Activated naive CD4-positive, alpha-beta T cell (primary cell): ENCODE results near the gene THSD4.
"Not testable (repeated sequence)": the region's sequence is repeated elsewhere in the genome, so short reads cannot be mapped to it uniquely, and the experiment has no call there.

ENCODE experiments used
- DNase-seq, 4 experiments: peaks; one replicate each; lab custom pipeline; 2025; lab: John Stamatoyannopoulos, UW

THSD4 gene

GRCh38 chr15:71261418-71261817 lies 146.1 kb downstream of the THSD4 start:
- no peak for DNase-seq

GRCh38 chr15:71261909-71262308 lies 146.6 kb downstream of the THSD4 start:
- DNase-seq = no peak

GRCh38 chr15:71262599-71262998 lies 147.3 kb downstream of the THSD4 start:
- no peak for DNase-seq

DNA sequence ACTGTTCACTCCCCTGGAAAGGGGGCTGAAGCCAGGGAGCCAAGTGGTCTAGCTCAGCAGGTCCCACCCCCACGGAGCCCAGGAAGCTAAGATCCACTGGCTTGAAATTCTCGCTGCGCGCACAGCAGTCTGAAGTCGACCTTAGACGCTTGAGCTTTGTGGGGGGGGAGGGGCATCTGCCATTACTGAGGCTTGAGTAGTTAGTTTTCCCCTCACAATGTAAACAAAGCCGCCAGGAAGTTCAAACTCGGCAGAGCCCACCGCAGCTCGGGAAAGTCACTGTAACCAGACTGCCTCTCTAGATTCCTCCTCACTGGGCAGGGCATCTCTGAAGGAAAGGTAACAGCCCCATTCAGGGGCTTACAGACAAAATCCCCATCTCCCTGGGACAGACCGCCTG lies 150.3 kb downstream of the THSD4 start:
- DNase-seq = not testable (repeated sequence)

DNA sequence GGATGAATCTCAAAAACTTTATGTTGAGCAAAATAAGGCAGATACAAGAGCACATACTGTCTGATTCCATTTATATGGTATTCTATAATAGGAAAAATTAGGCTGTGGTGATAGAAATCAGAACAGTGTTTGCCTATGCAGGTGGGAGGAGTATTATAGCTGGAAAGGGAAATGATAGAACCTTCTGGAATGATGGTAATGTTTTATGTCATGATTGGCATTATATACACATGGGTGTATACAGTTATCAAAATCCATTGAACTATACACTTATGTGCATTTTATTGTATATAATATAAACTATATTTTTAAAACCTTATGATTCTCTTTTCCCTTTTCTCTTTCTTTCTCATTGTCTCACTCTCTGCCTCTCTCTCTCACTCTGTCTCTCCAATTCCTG lies 156.1 kb downstream of the THSD4 start:
- DNase-seq = no peak

DNA sequence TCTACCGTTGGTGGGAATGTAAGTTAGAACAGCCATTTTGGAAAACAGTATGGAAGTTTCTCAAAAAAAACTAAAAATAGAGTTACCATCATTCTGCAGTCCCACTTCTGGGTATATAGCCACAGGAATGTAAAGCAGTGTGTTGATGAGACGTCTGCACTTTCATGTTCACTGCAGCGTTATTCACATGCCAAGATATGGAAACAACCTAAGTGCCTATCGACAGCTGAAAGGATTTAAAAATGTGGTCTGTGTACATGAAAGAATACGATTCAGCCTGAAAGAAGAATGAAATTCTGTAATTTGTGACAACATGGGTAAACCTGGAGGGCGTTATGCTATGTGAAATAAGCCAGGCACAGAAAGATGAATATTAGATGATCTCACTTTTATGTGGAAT lies 157.7 kb downstream of the THSD4 start:
- DNase-seq = no peak

GRCh38 chr15:71273731-71274447 lies 158.6 kb downstream of the THSD4 start:
- no peak for DNase-seq

- no peak for DNase-seq
Observed at GRCh38 chr15:71274448-71274798, 159.2 kb downstream of the THSD4 start.

DNA sequence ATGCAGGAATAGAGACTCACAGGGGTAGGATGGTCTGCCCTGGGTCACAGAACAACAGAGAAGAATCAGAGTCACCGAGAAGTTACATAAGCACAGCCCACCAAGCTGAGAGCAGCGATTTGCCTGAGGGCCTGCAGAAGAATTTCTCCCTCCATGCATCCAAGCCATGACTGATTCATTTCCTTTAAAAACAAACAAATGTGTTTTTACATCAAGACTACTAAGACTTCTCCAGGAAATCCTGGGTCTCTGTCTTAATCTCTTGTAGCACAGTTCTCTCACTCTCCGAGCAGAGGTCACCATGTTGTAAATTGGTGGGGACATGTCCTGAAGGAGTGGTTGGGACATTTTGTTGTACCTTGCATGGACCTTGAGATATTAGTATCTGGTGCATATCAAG lies 159.8 kb downstream of the THSD4 start:
- DNase-seq = no peak

DNA sequence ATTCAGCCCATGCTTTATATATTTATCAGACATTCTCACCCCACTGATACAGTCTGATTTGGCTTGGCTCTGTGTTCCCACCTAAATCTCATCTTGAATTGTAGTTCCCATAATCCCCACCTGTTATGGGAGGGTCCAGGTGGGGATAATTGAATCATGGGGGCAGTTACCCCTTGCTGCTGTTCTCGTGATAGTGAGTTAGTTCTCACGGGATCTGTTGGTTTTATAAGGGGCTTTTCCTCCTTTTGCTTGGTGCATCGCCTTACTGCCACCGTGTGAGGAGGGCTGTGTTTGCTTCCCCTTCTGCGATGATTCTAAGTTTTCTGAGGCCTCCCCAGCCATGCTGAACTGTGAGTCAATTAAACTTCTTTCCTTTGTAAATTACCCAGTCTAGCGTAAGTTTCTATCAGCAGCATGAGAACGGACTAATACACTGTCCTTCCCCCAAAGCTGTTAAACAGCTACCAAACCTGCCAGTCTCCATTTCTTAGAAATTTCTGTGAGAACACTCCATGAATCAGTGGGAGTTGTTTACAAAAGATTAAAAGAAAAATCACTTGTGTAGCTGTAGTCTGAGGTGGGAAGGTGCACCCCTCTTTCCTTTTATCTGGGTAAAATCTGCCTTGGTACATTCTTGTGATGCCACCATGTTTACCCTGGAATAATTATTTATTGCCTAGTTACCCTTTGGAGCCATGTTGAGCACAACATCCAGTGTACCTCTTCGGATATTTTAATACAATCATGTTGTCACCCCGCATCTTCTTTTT lies 160.5 kb downstream of the THSD4 start:
- no peak for DNase-seq

DNA sequence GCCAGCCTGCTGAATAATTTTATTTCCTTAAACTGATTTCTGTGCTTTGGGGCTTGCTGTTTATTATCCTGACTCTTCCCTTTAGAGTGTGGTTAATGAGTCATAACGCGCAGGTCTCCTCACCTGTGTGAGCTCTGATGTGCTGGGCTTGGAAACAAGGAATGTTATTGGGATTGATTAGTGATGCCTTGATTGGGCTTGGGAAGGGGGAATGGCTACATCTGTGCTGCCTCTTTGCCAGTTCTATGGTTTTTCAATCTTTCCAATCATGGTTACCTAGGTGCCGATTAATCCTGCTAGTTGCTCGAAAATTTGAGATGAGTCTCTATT lies 161.0 kb downstream of the THSD4 start:
- DNase-seq = no peak

DNA sequence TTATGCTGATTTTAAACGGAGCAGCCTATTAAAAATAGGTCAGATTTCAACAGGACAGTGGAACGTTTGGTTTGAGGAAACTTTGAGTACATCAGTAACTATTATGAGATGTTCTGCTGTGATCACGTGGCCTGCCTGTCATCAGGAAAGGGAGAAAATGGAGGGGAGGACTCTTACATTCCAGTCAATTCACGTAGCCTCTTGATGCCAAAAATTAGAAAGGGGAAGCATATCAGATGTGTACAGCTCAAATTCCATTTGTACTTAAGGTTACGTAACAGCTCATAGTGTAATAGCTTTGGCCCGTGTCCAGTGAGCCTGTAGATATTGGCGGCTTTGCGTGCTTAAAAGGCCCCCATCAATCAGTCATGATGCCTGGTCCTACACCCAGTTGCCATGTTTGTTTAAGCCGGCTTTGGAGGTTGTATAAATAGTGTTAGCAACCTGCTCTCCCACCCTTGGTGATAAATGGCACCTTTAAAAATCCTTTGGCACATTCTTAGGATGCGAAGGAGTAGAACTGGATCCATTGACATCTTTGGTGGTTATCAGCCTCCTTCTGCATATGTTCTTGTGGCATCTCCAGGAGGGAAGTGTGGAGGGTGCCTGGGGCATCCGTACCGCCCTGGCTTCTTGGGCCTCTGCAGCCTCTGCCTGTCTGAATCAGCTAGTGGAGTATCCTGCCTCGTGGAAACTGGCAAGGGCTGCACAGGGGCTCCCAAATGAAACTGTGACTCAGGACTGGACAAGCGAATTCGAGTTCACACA lies 163.9 kb downstream of the THSD4 start:
- DNase-seq = no peak

DNA sequence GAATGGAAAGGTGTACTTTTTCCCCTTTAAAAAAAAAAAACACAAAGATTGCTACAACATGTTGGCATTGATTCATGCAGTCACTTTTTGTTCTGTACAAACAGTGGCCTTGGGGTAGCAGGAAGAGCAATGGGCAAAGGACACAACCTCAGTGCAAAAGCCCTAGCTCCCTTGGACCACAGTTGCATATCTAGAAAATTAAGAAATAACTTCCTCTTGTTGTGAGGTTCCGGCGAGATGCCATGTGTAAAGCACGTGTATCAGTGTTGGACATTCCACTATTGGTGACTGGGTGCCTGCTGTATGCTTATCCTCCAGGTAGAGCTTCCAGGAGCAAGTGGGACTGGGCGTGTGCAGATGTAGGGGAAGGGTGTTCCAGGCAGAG lies 164.5 kb downstream of the THSD4 start:
- no peak for DNase-seq

DNA sequence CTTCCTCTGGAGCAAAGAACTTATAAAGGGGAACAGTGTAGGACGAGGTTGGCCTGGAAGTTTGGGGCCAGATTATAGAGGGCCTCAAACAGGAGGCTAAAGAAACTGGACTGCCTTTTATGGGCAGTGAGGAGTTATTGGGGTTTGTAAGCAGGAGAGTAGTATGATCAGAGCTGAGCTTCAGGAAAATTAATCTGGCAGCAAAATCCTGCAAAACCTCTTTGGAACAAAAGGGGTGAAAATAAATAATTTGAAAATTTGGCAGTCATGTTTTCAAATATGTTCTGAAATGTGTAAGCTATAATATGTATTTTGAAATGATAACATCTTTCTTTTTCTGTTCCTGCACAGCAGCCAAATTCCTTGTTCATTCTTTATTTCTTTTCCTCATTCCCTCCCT lies 164.9 kb downstream of the THSD4 start:
- DNase-seq = no peak

DNA sequence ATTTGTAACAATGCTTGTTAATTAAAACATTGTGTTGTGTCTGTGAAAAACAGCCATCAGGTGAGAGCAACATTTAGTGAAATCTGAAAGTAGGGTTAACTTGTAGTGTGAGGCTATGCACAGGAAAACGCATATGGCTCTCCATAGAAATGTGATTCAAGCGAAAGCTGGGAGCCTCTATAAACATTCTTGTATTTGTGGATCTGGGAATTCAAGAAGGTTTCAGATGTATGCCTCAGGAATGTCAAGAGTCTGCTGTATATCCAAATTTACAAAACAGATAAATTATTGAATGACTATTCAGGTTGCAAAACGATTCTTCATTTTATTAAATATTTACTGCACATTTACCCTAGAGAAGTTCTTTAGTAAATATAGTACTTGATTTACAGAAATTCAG lies 166.0 kb downstream of the THSD4 start:
- no peak for DNase-seq

DNA sequence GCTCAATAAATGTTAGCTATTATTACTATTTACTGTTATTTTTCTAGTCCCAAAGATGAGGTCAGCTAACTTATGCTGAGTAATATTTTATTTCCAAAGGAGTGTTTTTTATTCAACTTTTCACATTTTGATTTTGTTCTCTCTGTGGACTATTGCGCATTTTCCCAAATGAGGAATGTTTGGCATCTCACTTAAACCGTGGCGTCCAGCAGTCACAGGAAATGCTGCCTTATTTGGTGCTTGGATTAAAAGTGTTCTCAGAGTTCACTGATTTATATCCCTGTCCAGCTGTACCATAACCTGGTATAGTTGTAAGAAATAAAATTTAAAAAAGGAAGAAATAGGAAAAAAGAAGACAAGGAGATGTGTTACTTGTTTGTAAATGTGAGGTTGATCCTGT lies 166.8 kb downstream of the THSD4 start:
- DNase-seq = no peak

- DNase-seq = no peak
Observed at GRCh38 chr15:71288348-71288955, 173.2 kb downstream of the THSD4 start.

GRCh38 chr15:71290002-71290401 lies 174.7 kb downstream of the THSD4 start:
- DNase-seq = no peak

- no peak for DNase-seq
Observed at GRCh38 chr15:71290881-71291635, 175.8 kb downstream of the THSD4 start.

GRCh38 chr15:71291723-71292122 lies 176.5 kb downstream of the THSD4 start:
- DNase-seq = no peak

- DNase-seq = no peak
Observed at GRCh38 chr15:71293723-71294122, 178.5 kb downstream of the THSD4 start.
